Uterus (tissue), 2 donors: Measurements from ENCODE around the gene PSMB7.

ENCODE experiments used
- CTCF ChIP-seq, 4 experiments: fragments of 200-600 bp in 2 of 4; fragments of 450-650 bp in 2 of 4; sonication (generic) in 2 of 4; IDR thresholded peaks; one replicate each; pipeline ENCODE4 v1.5.1; 2016 to 2019; ENCODE audit warnings: antibody characterized with exemption in 4 of 4, mild to moderate bottlenecking in 2 of 4, moderate library complexity in 1 of 4
- POLR2A ChIP-seq, 2 donors: fragments of 450-650 bp; IDR thresholded peaks; one replicate each; pipeline ENCODE4 v1.6.1; 2016; ENCODE audit warnings: antibody characterized with exemption in 2 of 2, mild to moderate bottlenecking in 1 of 2, moderate library complexity in 1 of 2

DNA sequence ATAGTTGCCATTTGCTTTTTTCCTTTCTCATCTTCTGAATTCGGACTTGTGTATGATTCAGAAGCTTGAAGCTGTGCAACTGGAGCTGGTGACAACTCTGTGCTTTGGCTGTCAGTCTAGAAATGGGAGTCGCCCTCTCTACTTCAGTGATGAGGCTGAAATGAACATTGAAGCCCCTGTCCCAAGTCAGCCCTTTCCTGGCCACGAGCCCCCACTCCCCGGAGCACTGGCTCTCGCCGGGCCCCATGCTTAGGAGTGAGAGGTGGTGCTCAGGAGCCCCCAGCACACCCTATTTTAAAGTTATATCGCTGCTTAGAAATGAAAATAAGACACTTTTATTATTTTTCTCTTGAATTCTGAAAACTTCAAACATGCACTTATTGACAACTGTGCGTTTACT is 66.0 kb downstream of the PSMB7 start:
- no peak for TF ChIP-seq POLR2A (IDR thresholded peaks at IDR 0.05)
- no peak for TF ChIP-seq CTCF (IDR thresholded peaks at IDR 0.05)
